ENCODE data around the gene ADRA2C.
"Not testable (repeated sequence)": the region's sequence is repeated elsewhere in the genome, so short reads cannot be mapped to it uniquely, and the experiment has no call there.

Gene ADRA2C

GRCh38 chr4:3811621-3812020, 45.4 kb downstream of the ADRA2C start:
- no peak for DNase-seq (ENCODE audit: extremely low read depth, low read depth)
- TF ChIP-seq CTCF (IDR thresholded peaks at IDR 0.05; ENCODE audit: low read depth, low read length) = no peak

- DNase-seq (ENCODE audit: extremely low read depth, low read depth) = no peak
- no peak for TF ChIP-seq CTCF (IDR thresholded peaks at IDR 0.05; ENCODE audit: low read depth, low read length)
Measured at GRCh38 chr4:3812211-3812934, 46.2 kb downstream of the ADRA2C start.

GRCh38 chr4:3813151-3814052, 47.2 kb downstream of the ADRA2C start:
- no peak for DNase-seq (ENCODE audit: extremely low read depth, low read depth)
- no peak for TF ChIP-seq CTCF (IDR thresholded peaks at IDR 0.05; ENCODE audit: low read depth, low read length)

- TF ChIP-seq CTCF (IDR thresholded peaks at IDR 0.05; ENCODE audit: low read depth, low read length) = no peak
- DNase-seq (ENCODE audit: extremely low read depth, low read depth) = no peak
Measured at GRCh38 chr4:3814053-3814570, 47.9 kb downstream of the ADRA2C start.

- not testable (repeated sequence) for DNase-seq (ENCODE audit: extremely low read depth, low read depth)
Measured at GRCh38 chr4:3814838-3815237, 48.7 kb downstream of the ADRA2C start.

GRCh38 chr4:3816256-3816825, 50.2 kb downstream of the ADRA2C start:
- no peak for TF ChIP-seq CTCF (IDR thresholded peaks at IDR 0.05; ENCODE audit: low read depth, low read length)
- no peak for DNase-seq (ENCODE audit: extremely low read depth, low read depth)

GRCh38 chr4:3816983-3817960, 51.1 kb downstream of the ADRA2C start:
- no peak for TF ChIP-seq CTCF (IDR thresholded peaks at IDR 0.05; ENCODE audit: low read depth, low read length)
- DNase-seq (ENCODE audit: extremely low read depth, low read depth) = no peak
